Body of pancreas (tissue), 4 donors: Measurements from ENCODE around the gene SETBP1. TPM values are rescaled to one million over a fixed set of nuclear protein-coding genes. Genes with fewer than 3 reads are reported as not detected.

Source experiments
- ATAC-seq: fragments of 150-250 bp; one replicate; pipeline ENCODE4 v1.9.1; 2016
- DNase-seq, 4 donors: peaks; one replicate each; pipeline ENCODE4 v3.0.0-alpha.2; 2019
- H3K27ac ChIP-seq, 4 donors: fragments of 200-600 bp; sonication (generic); 1 replicate in 3 of 4; 2 replicates in 1 of 4; pipeline versions ENCODE4 v1.5.1 to v1.6.1; 2016 to 2019; ENCODE audit warnings: mild to moderate bottlenecking in 1 of 4, mixed read lengths in 1 of 4, moderate library complexity in 1 of 4
- H3K27me3 ChIP-seq, 2 donors: fragments of 200-600 bp; sonication (generic); one replicate each; pipeline ENCODE4 v1.6.0; 2016; ENCODE audit warnings: mild to moderate bottlenecking in 1 of 2
- H3K36me3 ChIP-seq, 2 donors: fragments of 200-600 bp; sonication (generic); replicated peaks in 1 of 2; 2 replicates each; pipeline ENCODE4 v1.5.1; 2016; ENCODE audit warnings: low read depth in 2 of 2; ENCODE audit not compliant: insufficient read depth in 1 of 2
- H3K4me1 ChIP-seq: fragments of 200-600 bp; sonication (generic); one replicate; pipeline ENCODE4 v1.6.0; 2016
- H3K4me3 ChIP-seq, 2 donors: fragments of 200-600 bp; sonication (generic); 1 replicate in 1 of 2; 2 replicates in 1 of 2; pipeline ENCODE4 v1.5.1; 2016 to 2019
- H3K9me3 ChIP-seq, 3 donors: fragments of 200-600 bp; sonication (generic); 1 replicate in 2 of 3; 2 replicates in 1 of 3; pipeline ENCODE4 v1.5.1; 2016
- CTCF ChIP-seq, 7 experiments: fragments of 450-650 bp in 4 of 7; fragments of 200-600 bp in 3 of 7; sonication (generic) in 3 of 7; IDR thresholded peaks; one replicate each; pipeline ENCODE4 v1.5.1; 2016 to 2019; ENCODE audit warnings: antibody characterized with exemption in 7 of 7
- POLR2A ChIP-seq, 3 donors: fragments of 450-650 bp; IDR thresholded peaks; one replicate each; pipeline ENCODE4 v1.6.1; 2016; ENCODE audit warnings: antibody characterized with exemption in 3 of 3, mild to moderate bottlenecking in 2 of 3
- WGBS, 2 donors: methylation state at CpG; one replicate each; pipeline ENCODE4 v1.1.5; 2017; 5-methylcytosine and 5-hydroxymethylcytosine counted together
- intact Hi-C: fragments of 100-400 bp; cut with DNase I; formaldehyde crosslinking; loops from one replicate; pipeline ENCODE4 v1.15.1; 2023
- total RNA-seq, 2 donors: library from RNA; depleted of rRNA; stranded (reverse); fragments of >200 nt; gene quantifications; one replicate each; pipeline ENCODE4 v1.1.0, GENCODE V29; 2016

The SETBP1 gene
- total RNA-seq, 2 donors from 2014 or later, result 23.6 to 37.2 TPM

GRCh38 chr18:44997174-44997573 is 316.5 kb downstream of the SETBP1 start:
- H3K4me1 ChIP-seq, result no peaks in the 10 kb centered on the region
- no peaks in the 10 kb centered on the region for H3K27me3 ChIP-seq
- H3K9me3 ChIP-seq, result no peaks in the 10 kb centered on the region
- 97 to 98% methylated on average over 2 of the region's 2 CpGs for WGBS, 2 donors
- no peak overlapping the region for H3K27ac ChIP-seq
- no peak for TF ChIP-seq CTCF (IDR thresholded peaks at IDR 0.05)
- TF ChIP-seq POLR2A (IDR thresholded peaks at IDR 0.05), result no peak
- ATAC-seq (no peak), DNase-seq (no peak)
- no peak overlapping the region for H3K4me3 ChIP-seq
- no peaks in the 10 kb centered on the region for H3K36me3 ChIP-seq
- intact Hi-C loops, result no loop called here

- ATAC-seq (no peak), DNase-seq (no peak)
- H3K27me3 ChIP-seq, result no peaks in the 10 kb centered on the region
- WGBS, 2 donors, result 93 to 97% methylated on average over 8 of the region's 8 CpGs
- no peak overlapping the region for H3K4me3 ChIP-seq
- no peaks in the 10 kb centered on the region for H3K4me1 ChIP-seq
- no peak for TF ChIP-seq CTCF (IDR thresholded peaks at IDR 0.05)
- TF ChIP-seq POLR2A (IDR thresholded peaks at IDR 0.05), result no peak
- H3K27ac ChIP-seq, result no peak overlapping the region
- intact Hi-C loops, result no loop called here
- H3K9me3 ChIP-seq, result no peaks in the 10 kb centered on the region
- no peaks in the 10 kb centered on the region for H3K36me3 ChIP-seq
Measured at GRCh38 chr18:44998360-44998759, 317.7 kb downstream of the SETBP1 start.

- intact Hi-C loops, result no loop called here
- ATAC-seq (no peak), DNase-seq (no peak)
- Histone ChIP-seq H3K36me3 (no peaks in the 10 kb centered on the region), H3K4me3 (no peak overlapping the region), H3K4me1 (peaks cover 8% of the 10 kb centered on the region), H3K27ac (no peak overlapping the region), H3K9me3 (no peaks in the 10 kb centered on the region), H3K27me3 (no peaks in the 10 kb centered on the region)
- TF ChIP-seq POLR2A (IDR thresholded peaks at IDR 0.05) (no peak), CTCF (IDR thresholded peaks at IDR 0.05) (no peak)
- 87 to 96% methylated on average over 3 of the region's 3 CpGs for WGBS, 2 donors
Measured at GRCh38 chr18:45004546-45005080, 323.9 kb downstream of the SETBP1 start.

- no peaks in the 10 kb centered on the region for H3K36me3 ChIP-seq
- H3K9me3 ChIP-seq, result no peaks in the 10 kb centered on the region
- no peak for TF ChIP-seq POLR2A (IDR thresholded peaks at IDR 0.05)
- no peak for TF ChIP-seq CTCF (IDR thresholded peaks at IDR 0.05)
- intact Hi-C loops, result no loop called here
- H3K4me3 ChIP-seq, result no peak overlapping the region
- 78 to 91% methylated on average over 2 of the region's 2 CpGs for WGBS, 2 donors
- H3K4me1 ChIP-seq, result peaks cover 18% of the 10 kb centered on the region
- ATAC-seq, result no peak
- DNase-seq, result no peak
- no peaks in the 10 kb centered on the region for H3K27me3 ChIP-seq
- no peak overlapping the region for H3K27ac ChIP-seq
Measured at GRCh38 chr18:45006934-45007333, 326.2 kb downstream of the SETBP1 start.

GRCh38 chr18:45007531-45007930 is 326.8 kb downstream of the SETBP1 start:
- no peaks in the 10 kb centered on the region for H3K36me3 ChIP-seq
- TF ChIP-seq CTCF (IDR thresholded peaks at IDR 0.05) (no peak), POLR2A (IDR thresholded peaks at IDR 0.05) (no peak)
- H3K4me1 ChIP-seq, result peaks cover 18% of the 10 kb centered on the region
- no peak overlapping the region for H3K4me3 ChIP-seq
- WGBS, 2 donors, result 94% methylated on average over 2 of the region's 2 CpGs
- H3K27ac ChIP-seq, result no peak overlapping the region
- intact Hi-C loops, result no loop called here
- H3K9me3 ChIP-seq, result no peaks in the 10 kb centered on the region
- ATAC-seq (no peak), DNase-seq (no peak)
- no peaks in the 10 kb centered on the region for H3K27me3 ChIP-seq
